Thoracic aorta (tissue), 2 donors: ENCODE measurements around the gene ANTXRL. TPM values are rescaled to one million over a fixed set of nuclear protein-coding genes. Genes with fewer than 3 reads are reported as not detected.
"Not testable (repeated sequence)": the region's sequence is repeated elsewhere in the genome, so short reads cannot be mapped to it uniquely, and the experiment has no call there.

Experiments used
- ATAC-seq: fragments of 150-250 bp; one replicate; pipeline ENCODE4 v1.8.0; 2017; ENCODE audit warnings: low read depth; ENCODE audit not compliant: insufficient number of reproducible peaks, low FRiP score
- DNase-seq: peaks from one replicate; pipeline ENCODE4 v3.0.0-alpha.2; 2020; ENCODE audit warnings: low spot score
- H3K27ac ChIP-seq, 2 donors: fragments of 200-600 bp; sonication (generic); 1 replicate in 1 of 2; 2 replicates in 1 of 2; pipeline ENCODE4 v1.5.1; 2016; ENCODE audit warnings: mild to moderate bottlenecking in 2 of 2, moderate library complexity in 2 of 2
- H3K27me3 ChIP-seq: fragments of 200-600 bp; sonication (generic); replicated peaks from 2 replicates; pipeline ENCODE4 v1.6.0; 2016; ENCODE audit warnings: mild to moderate bottlenecking; ENCODE audit not compliant: insufficient read depth
- H3K36me3 ChIP-seq: fragments of 200-600 bp; sonication (generic); one replicate; pipeline ENCODE4 v1.5.1; 2016
- H3K4me1 ChIP-seq, 2 donors: fragments of 200-600 bp; sonication (generic); 1 replicate in 1 of 2; 2 replicates in 1 of 2; pipeline versions ENCODE4 v1.5.1 to v1.6.0; 2016; ENCODE audit warnings: low read depth in 2 of 2, mild to moderate bottlenecking in 1 of 2; ENCODE audit not compliant: control insufficient read depth in 1 of 2
- H3K4me3 ChIP-seq: fragments of 200-600 bp; sonication (generic); 2 replicates; pipeline ENCODE4 v1.5.1; 2016; ENCODE audit warnings: mild to moderate bottlenecking
- H3K9me3 ChIP-seq: fragments of 200-600 bp; sonication (generic); 2 replicates; pipeline ENCODE4 v1.5.1; 2016
- CTCF ChIP-seq: fragments of 200-600 bp; sonication (generic); IDR thresholded peaks from one replicate; pipeline ENCODE4 v1.5.1; 2019; ENCODE audit warnings: antibody characterized with exemption
- total RNA-seq, 2 donors: library from RNA; depleted of rRNA; stranded (reverse); fragments of >200 nt; gene quantifications; one replicate each; pipeline versions ENCODE4 v1.1.0 to v1.2.3, GENCODE V29; 2016

The ANTXRL gene
- total RNA-seq, 2 donors from 2014 or later, result not detected

GRCh38 chr10:46266306-46266985 lies 20.4 kb upstream of the ANTXRL start:
- Histone ChIP-seq H3K4me3 (no peak overlapping the region), H3K27ac (no peak overlapping the region), H3K27me3 (no peaks in the 10 kb centered on the region), H3K9me3 (no peaks in the 10 kb centered on the region), H3K4me1 (no peaks in the 10 kb centered on the region), H3K36me3 (no peaks in the 10 kb centered on the region)
- TF ChIP-seq CTCF, result no peak
- DNase-seq (no peak), ATAC-seq (no peak)

- DNase-seq, result no peak
- TF ChIP-seq CTCF, result no peak
- Histone ChIP-seq H3K4me3 (no peak overlapping the region), H3K27ac (no peak overlapping the region), H3K27me3 (no peaks in the 10 kb centered on the region), H3K4me1 (no peaks in the 10 kb centered on the region), H3K36me3 (no peaks in the 10 kb centered on the region), H3K9me3 (no peaks in the 10 kb centered on the region)
- ATAC-seq, result no peak
Observed at GRCh38 chr10:46267132-46267985, 19.4 kb upstream of the ANTXRL start.

GRCh38 chr10:46268076-46268881 lies 18.5 kb upstream of the ANTXRL start:
- H3K4me3 ChIP-seq, result no peak overlapping the region
- H3K27ac ChIP-seq, result no peak overlapping the region
- TF ChIP-seq CTCF, result no peak
- H3K36me3 ChIP-seq, result no peaks in the 10 kb centered on the region
- no peaks in the 10 kb centered on the region for H3K27me3 ChIP-seq
- no peak for DNase-seq
- H3K9me3 ChIP-seq, result no peaks in the 10 kb centered on the region
- ATAC-seq, result no peak
- no peaks in the 10 kb centered on the region for H3K4me1 ChIP-seq

GRCh38 chr10:46269554-46270053 lies 17.2 kb upstream of the ANTXRL start:
- H3K36me3 ChIP-seq, H3K27me3 ChIP-seq, H3K4me3 ChIP-seq, H3K27ac ChIP-seq, H3K9me3 ChIP-seq, DNase-seq, H3K4me1 ChIP-seq, ATAC-seq: not testable (repeated sequence)

GRCh38 chr10:46270086-46270811 lies 16.5 kb upstream of the ANTXRL start:
- H3K36me3 ChIP-seq, result no peaks in the 10 kb centered on the region
- no peak for TF ChIP-seq CTCF
- ATAC-seq (no peak), DNase-seq (no peak)
- H3K27ac ChIP-seq, result no peak overlapping the region
- H3K9me3 ChIP-seq, result no peaks in the 10 kb centered on the region
- no peaks in the 10 kb centered on the region for H3K4me1 ChIP-seq
- H3K4me3 ChIP-seq, result no peak overlapping the region
- H3K27me3 ChIP-seq, result no peaks in the 10 kb centered on the region

GRCh38 chr10:46270963-46271530 lies 15.8 kb upstream of the ANTXRL start:
- DNase-seq, ATAC-seq: not testable (repeated sequence)

GRCh38 chr10:46271795-46272499 lies 14.8 kb upstream of the ANTXRL start:
- H3K27me3 ChIP-seq, H3K36me3 ChIP-seq, H3K27ac ChIP-seq, H3K4me1 ChIP-seq, DNase-seq, ATAC-seq, H3K4me3 ChIP-seq, H3K9me3 ChIP-seq: not testable (repeated sequence)

More at GRCh38 chr10:46270963-46271530, 15.8 kb upstream of the ANTXRL start:
- not testable (repeated sequence) for H3K9me3 ChIP-seq, H3K27ac ChIP-seq, H3K4me1 ChIP-seq, H3K4me3 ChIP-seq, H3K36me3 ChIP-seq, H3K27me3 ChIP-seq
